Urinary bladder (tissue), 4 donors: Measurements from ENCODE around the gene ZKSCAN5. TPM values are rescaled to one million over a fixed set of nuclear protein-coding genes. Genes with fewer than 3 reads are reported as not detected.
"Not testable (repeated sequence)": the region's sequence is repeated elsewhere in the genome, so short reads cannot be mapped to it uniquely, and the experiment has no call there.

Experiments
- DNase-seq: peaks from one replicate; pipeline ENCODE4 v3.0.0-alpha.2; 2015; ENCODE audit errors: extremely low spot score
- H3K27ac ChIP-seq: one replicate; pipeline ENCODE4 v1.5.1; 2013; ENCODE audit warnings: low read depth, mild to moderate bottlenecking, moderate library complexity
- H3K36me3 ChIP-seq: one replicate; pipeline ENCODE4 v1.6.1; 2013; ENCODE audit warnings: mild to moderate bottlenecking, moderate library complexity; ENCODE audit not compliant: insufficient read depth
- H3K4me1 ChIP-seq: one replicate; pipeline ENCODE4 v1.6.1; 2013; ENCODE audit warnings: mild to moderate bottlenecking, moderate library complexity; ENCODE audit not compliant: insufficient read depth
- H3K4me3 ChIP-seq: one replicate; pipeline ENCODE4 v1.5.1; 2013; ENCODE audit warnings: low read depth, low read length
- WGBS: extraction: QIAGEN DNeasy Blood & Tissue Kit; methylation state at CpG from one replicate; pipeline ENCODE4 v1.1.7; 2013; 5-methylcytosine and 5-hydroxymethylcytosine counted together
- polyA plus RNA-seq: library from polyadenylated mRNA; stranded (reverse); fragments of 200-250 nt; gene quantifications from one replicate; pipeline ENCODE4 v1.2.3, GENCODE V29; 2013
- total RNA-seq: library from RNA; depleted of rRNA; stranded (reverse); fragments of >200 nt; gene quantifications from one replicate; pipeline ENCODE4 v1.2.3, GENCODE V29; 2014
- donor health status: healthy with polysubstance abuse.
- donor health status: healthy.

ZKSCAN5 gene
- total and polyA plus RNA-seq, 2 donors, result 6.7 to 14.6 TPM

- H3K36me3 ChIP-seq, H3K4me3 ChIP-seq, H3K4me1 ChIP-seq, DNase-seq, H3K27ac ChIP-seq: not testable (repeated sequence)
- 97% methylated on average over 7 of the region's 7 CpGs for WGBS
Measured at GRCh38 chr7:99568770-99569169, 64.3 kb downstream of the ZKSCAN5 start.

- Histone ChIP-seq H3K4me3 (no peak overlapping the region), H3K27ac (no peak overlapping the region), H3K36me3 (peaks cover 4% of the 10 kb centered on the region), H3K4me1 (no peaks in the 10 kb centered on the region)
- 79% methylated on average over 3 of the region's 3 CpGs for WGBS
- no peak for DNase-seq
Measured at GRCh38 chr7:99571768-99572167, 67.3 kb downstream of the ZKSCAN5 start.

GRCh38 chr7:99573257-99573656 is 68.8 kb downstream of the ZKSCAN5 start:
- DNase-seq, result no peak
- 97% methylated on average over 1 of the region's 1 CpG for WGBS
- no peaks in the 10 kb centered on the region for H3K4me1 ChIP-seq
- H3K4me3 ChIP-seq, result no peak overlapping the region
- H3K27ac ChIP-seq, result no peak overlapping the region
- H3K36me3 ChIP-seq, result peaks cover 4% of the 10 kb centered on the region

- H3K4me1 ChIP-seq, result no peaks in the 10 kb centered on the region
- no peak for DNase-seq
- WGBS, result 76% methylated on average over 3 of the region's 3 CpGs
- H3K36me3 ChIP-seq, result peaks cover 4% of the 10 kb centered on the region
- no peak overlapping the region for H3K27ac ChIP-seq
- no peak overlapping the region for H3K4me3 ChIP-seq
Measured at GRCh38 chr7:99576251-99576650, 71.8 kb downstream of the ZKSCAN5 start.

- WGBS, result 43% methylated on average over 10 of the region's 10 CpGs
- Histone ChIP-seq H3K4me1 (no peaks in the 10 kb centered on the region), H3K36me3 (no peaks in the 10 kb centered on the region), H3K27ac (no peak overlapping the region), H3K4me3 (no peak overlapping the region)
- DNase-seq, result no peak
Measured at GRCh38 chr7:99579281-99579955, 75.0 kb downstream of the ZKSCAN5 start.

GRCh38 chr7:99579956-99580777 is 75.7 kb downstream of the ZKSCAN5 start:
- Histone ChIP-seq H3K36me3 (no peaks in the 10 kb centered on the region), H3K4me3 (peak overlapping the region; percentile 53), H3K4me1 (no peaks in the 10 kb centered on the region), H3K27ac (no peak overlapping the region)
- WGBS, result 1% methylated on average over 54 of the region's 54 CpGs
- DNase-seq, result no peak

GRCh38 chr7:99580778-99581332 is 76.4 kb downstream of the ZKSCAN5 start:
- H3K4me3 ChIP-seq, result peak overlapping the region; percentile 53
- not testable (repeated sequence) for DNase-seq, H3K36me3 ChIP-seq, H3K4me1 ChIP-seq, H3K27ac ChIP-seq
- WGBS, result 45% methylated on average over 4 of the region's 4 CpGs

Other genes starting within 250 kb of the ZKSCAN5 start
- not detected for gene MYH16, start 231.8 kb upstream of the ZKSCAN5 start, total RNA-seq
- gene MYH16, start 231.8 kb upstream of the ZKSCAN5 start, polyA plus RNA-seq, result not detected
- 68.9 TPM for gene ARPC1A, start 178.8 kb upstream of the ZKSCAN5 start, total RNA-seq
- 99.2 TPM for gene ARPC1A, start 178.8 kb upstream of the ZKSCAN5 start, polyA plus RNA-seq
- 84.4 TPM for gene ARPC1B, start 129.9 kb upstream of the ZKSCAN5 start, total RNA-seq
- 184 TPM for gene ARPC1B, start 129.9 kb upstream of the ZKSCAN5 start, polyA plus RNA-seq
- gene PDAP1, start 96.1 kb upstream of the ZKSCAN5 start, total RNA-seq, result 11.4 TPM
- 215 TPM for gene PDAP1, start 96.1 kb upstream of the ZKSCAN5 start, polyA plus RNA-seq
- gene BUD31, start 95.7 kb upstream of the ZKSCAN5 start, total RNA-seq, result 43.8 TPM
- 84.2 TPM for gene BUD31, start 95.7 kb upstream of the ZKSCAN5 start, polyA plus RNA-seq
- gene PTCD1, start 65.9 kb upstream of the ZKSCAN5 start, total RNA-seq, result 4.3 TPM
- gene PTCD1, start 65.9 kb upstream of the ZKSCAN5 start, polyA plus RNA-seq, result 5.8 TPM
- gene CPSF4, start 65.7 kb upstream of the ZKSCAN5 start, total RNA-seq, result 15.6 TPM
- gene CPSF4, start 65.7 kb upstream of the ZKSCAN5 start, polyA plus RNA-seq, result 26.4 TPM
- 175 TPM for gene ATP5MF, start 38.5 kb upstream of the ZKSCAN5 start, total RNA-seq
- 492 TPM for gene ATP5MF, start 38.5 kb upstream of the ZKSCAN5 start, polyA plus RNA-seq
- 22.2 TPM for gene ZNF789, start 31.8 kb upstream of the ZKSCAN5 start, total RNA-seq
- 5.1 TPM for gene ZNF789, start 31.8 kb upstream of the ZKSCAN5 start, polyA plus RNA-seq
- 38.8 TPM for gene ZNF394, start 4.4 kb upstream of the ZKSCAN5 start, total RNA-seq
- gene ZNF394, start 4.4 kb upstream of the ZKSCAN5 start, polyA plus RNA-seq, result 17.3 TPM
- gene FAM200A, start 47.5 kb downstream of the ZKSCAN5 start, total RNA-seq, result 14.8 TPM
- 4.4 TPM for gene FAM200A, start 47.5 kb downstream of the ZKSCAN5 start, polyA plus RNA-seq
- 127 TPM for gene ZNF655, start 54.0 kb downstream of the ZKSCAN5 start, total RNA-seq
- gene ZNF655, start 54.0 kb downstream of the ZKSCAN5 start, polyA plus RNA-seq, result 52.0 TPM
- 1.1 TPM for gene TMEM225B, start 93.6 kb downstream of the ZKSCAN5 start, total RNA-seq
- gene TMEM225B, start 93.6 kb downstream of the ZKSCAN5 start, polyA plus RNA-seq, result 1.1 TPM
- gene ZSCAN25, start 112.3 kb downstream of the ZKSCAN5 start, total RNA-seq, result 12.7 TPM
- 7.9 TPM for gene ZSCAN25, start 112.3 kb downstream of the ZKSCAN5 start, polyA plus RNA-seq
- 29.9 TPM for gene CYP3A5, start 175.3 kb downstream of the ZKSCAN5 start, total RNA-seq
- 7.1 TPM for gene CYP3A5, start 175.3 kb downstream of the ZKSCAN5 start, polyA plus RNA-seq
- gene CYP3A7, start 230.5 kb downstream of the ZKSCAN5 start, total RNA-seq, result 0.21 TPM
- 0.06 TPM for gene CYP3A7, start 230.5 kb downstream of the ZKSCAN5 start, polyA plus RNA-seq